SH-SY5Y (cell line): Measurements from ENCODE around the gene MYPOP.

Experiments
- GATA2 ChIP-seq: IDR thresholded peaks from 2 replicates; pipeline ENCODE4 v1.6.1; 2011; ENCODE audit warnings: mild to moderate bottlenecking, low read depth, low read length
- GATA3 ChIP-seq: IDR thresholded peaks from 2 replicates; pipeline ENCODE4 v1.6.1; 2011; ENCODE audit warnings: low read depth, mild to moderate bottlenecking, low read length, moderate library complexity

DNA sequence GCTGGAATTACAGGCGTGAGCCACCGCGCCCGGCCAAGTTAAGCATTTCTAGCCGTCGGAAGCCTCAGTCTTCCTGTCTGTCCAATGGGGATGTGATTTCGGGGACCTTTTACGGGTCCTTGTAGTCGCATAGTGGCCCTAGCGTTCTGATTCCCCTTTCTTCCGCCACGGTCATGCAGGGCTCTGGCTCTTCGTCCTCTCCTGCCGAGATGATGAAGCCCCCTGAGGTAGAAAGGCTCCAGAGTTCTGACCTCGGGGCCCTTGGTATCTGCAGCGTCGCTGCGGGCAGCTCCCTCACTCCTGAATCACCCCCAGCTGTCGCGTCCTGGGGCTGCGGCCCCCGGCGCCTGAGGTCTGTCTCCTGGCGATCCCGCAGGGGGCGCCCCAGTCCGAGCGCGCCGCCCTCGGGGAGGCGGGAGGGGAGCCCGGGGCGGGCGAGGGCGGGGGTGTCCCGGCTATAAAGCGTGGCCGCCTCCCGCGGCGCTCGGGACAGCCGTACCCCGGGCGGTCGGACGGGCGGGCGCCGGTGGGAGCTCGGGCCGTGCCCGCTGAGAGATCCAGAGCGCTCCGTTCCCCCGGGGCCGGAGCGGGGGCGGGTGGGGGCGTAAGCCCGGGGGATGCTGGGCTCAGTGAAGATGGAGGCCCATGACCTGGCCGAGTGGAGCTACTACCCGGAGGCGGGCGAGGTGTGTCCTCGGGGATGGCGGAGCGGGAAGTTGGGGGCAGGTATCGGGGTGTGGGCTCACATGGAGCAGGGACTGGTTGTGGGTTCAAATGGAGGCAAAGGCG, 38.4 kb downstream of the MYPOP start, which contains the start of gene FOXA3:
- TF ChIP-seq GATA3 (no peak), GATA2 (no peak)
